BE2C (cell line): ENCODE results near the gene PPP4R2.
A peak's percentile ranks its signal among the peaks of the same experiment; 100 is the strongest.

Source experiments
- DNase-seq: peaks from one replicate; pipeline ENCODE4 v3.0.0-alpha.2; 2020
- H3K27me3 ChIP-seq: fragments of 250-450 bp; sonication (Bioruptor Pico); 2 replicates; pipeline ENCODE4 v1.5.1; 2020; ENCODE audit warnings: mild to moderate bottlenecking
- H3K36me3 ChIP-seq: fragments of 250-450 bp; sonication (Bioruptor Pico); 2 replicates; pipeline ENCODE4 v1.5.1; 2020; ENCODE audit warnings: mild to moderate bottlenecking
- H3K4me1 ChIP-seq: fragments of 250-450 bp; sonication (Bioruptor Pico); 2 replicates; pipeline ENCODE4 v1.5.1; 2020
- H3K4me3 ChIP-seq: 2 replicates; pipeline ENCODE4 v1.5.1; 2011; ENCODE audit warnings: low read depth, low read length
- H3K9me3 ChIP-seq: fragments of 250-450 bp; sonication (Bioruptor Pico); 2 replicates; pipeline ENCODE4 v1.5.1; 2020
- TF ChIP-seq, protein P1 (sequence below): IDR thresholded peaks from 2 replicates; pipeline ENCODE4 v1.5.1; 2012; ENCODE audit warnings: mild to moderate bottlenecking, low read depth, low read length

Gene PPP4R2

DNA sequence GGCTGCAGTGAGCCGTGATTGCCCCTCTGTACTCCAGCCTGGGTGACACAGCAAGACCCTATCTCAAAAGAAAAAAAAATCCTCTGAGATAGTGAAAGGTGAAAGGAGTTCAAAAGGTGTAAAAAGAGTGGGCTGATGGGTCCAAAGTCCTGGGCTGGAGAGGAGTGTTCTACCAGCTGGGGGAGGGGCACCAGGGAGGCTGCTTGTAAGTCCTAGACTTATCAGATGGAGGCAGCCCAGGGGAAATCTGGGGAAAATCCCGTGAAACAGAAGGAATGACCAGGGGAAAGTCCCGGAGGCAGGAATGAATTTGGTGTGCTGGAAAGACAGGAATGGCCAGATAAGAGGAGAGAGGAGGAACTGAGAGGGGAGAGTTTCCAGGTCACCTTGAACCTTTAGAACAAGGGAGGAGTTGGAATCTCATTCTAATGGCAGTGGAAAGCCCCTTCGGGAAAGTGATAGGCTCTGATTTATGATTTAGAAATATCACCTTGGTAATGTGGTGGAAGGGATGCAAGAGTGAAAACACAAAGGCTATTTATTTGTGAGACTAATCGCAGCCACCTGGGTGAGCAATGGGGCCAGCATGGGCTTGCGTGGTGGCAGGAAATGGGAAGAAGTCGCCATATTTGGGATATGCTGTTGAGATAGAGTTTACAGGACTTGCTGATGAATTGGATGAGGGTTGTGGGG is 23.4 kb upstream of the PPP4R2 start:
- Histone ChIP-seq H3K9me3 (no peaks in the 10 kb centered on the region), H3K36me3 (no peaks in the 10 kb centered on the region), H3K27me3 (no peaks in the 10 kb centered on the region), H3K4me3 (no peak overlapping the region), H3K4me1 (no peaks in the 10 kb centered on the region)
- TF ChIP-seq, protein P1, sequence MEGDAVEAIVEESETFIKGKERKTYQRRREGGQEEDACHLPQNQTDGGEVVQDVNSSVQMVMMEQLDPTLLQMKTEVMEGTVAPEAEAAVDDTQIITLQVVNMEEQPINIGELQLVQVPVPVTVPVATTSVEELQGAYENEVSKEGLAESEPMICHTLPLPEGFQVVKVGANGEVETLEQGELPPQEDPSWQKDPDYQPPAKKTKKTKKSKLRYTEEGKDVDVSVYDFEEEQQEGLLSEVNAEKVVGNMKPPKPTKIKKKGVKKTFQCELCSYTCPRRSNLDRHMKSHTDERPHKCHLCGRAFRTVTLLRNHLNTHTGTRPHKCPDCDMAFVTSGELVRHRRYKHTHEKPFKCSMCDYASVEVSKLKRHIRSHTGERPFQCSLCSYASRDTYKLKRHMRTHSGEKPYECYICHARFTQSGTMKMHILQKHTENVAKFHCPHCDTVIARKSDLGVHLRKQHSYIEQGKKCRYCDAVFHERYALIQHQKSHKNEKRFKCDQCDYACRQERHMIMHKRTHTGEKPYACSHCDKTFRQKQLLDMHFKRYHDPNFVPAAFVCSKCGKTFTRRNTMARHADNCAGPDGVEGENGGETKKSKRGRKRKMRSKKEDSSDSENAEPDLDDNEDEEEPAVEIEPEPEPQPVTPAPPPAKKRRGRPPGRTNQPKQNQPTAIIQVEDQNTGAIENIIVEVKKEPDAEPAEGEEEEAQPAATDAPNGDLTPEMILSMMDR: no peak
- no peak for DNase-seq

DNA sequence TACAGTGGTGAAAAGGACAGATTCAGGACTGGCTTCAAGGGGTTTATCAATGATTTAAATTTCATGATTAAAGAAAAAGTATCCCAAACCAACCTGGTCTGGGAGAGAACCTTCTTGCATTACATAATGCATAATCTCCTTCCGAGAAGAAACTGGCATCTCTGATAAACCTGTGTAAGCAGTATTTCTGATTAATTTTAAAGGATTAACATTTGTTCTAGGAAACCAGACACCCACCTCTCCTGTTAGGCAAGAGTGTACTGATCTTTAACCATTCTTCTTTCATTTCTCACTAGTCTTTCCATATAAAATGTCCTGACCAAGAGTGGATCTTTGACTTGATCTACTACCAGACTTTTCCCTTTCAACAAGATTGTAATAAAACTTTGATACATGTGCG is 22.8 kb upstream of the PPP4R2 start:
- no peaks in the 10 kb centered on the region for H3K4me1 ChIP-seq
- no peak for DNase-seq
- no peaks in the 10 kb centered on the region for H3K36me3 ChIP-seq

DNA sequence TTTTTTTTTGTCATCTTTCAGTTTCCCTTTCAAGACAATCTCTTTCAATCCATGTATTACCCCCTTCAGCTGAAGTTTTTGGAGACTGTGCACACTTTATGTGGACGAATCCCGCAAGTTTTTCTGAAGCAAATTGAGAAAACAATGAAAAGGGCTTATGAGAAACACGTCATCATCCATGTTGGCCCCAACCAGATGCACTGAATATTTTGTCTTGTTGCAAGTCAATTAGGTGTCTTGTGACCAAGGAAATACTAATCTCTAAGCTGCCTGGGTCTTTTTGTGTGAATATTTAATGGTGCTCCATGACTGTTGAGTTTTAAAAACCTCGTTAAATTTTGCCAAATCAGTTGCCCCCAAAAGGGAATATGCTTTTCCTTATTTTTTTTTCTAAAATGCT is 21.7 kb upstream of the PPP4R2 start:
- Histone ChIP-seq H3K4me3 (no peak overlapping the region), H3K27me3 (no peaks in the 10 kb centered on the region)
- TF ChIP-seq, protein P1: no peak

More for the DNA sequence above, 22.8 kb upstream of the PPP4R2 start:
- no peak overlapping the region for H3K4me3 ChIP-seq
- TF ChIP-seq, protein P1: no peak
- H3K27me3 ChIP-seq: no peaks in the 10 kb centered on the region
- no peaks in the 10 kb centered on the region for H3K9me3 ChIP-seq

DNA sequence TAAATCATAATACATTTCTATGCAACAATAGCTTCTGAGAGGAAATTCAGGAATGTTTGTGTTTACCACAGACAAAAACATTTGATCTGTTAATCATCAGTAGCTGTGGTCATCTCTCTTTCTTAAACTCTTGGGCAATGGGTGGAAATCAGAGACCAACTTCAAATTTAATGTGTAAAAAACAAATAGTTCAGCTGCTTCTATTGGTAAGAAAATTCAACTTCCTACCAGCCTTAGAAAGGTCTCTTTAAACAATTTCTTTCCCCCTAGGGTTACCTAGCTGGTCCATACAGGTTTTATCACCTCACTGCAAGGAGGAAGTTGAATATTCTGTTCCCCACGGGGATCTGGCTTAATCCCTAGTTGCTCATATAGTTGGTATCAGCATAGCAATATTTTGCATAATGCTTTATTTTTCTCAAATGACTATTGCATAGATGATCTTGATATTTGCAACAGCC is 20.3 kb upstream of the PPP4R2 start:
- no peak for DNase-seq
- Histone ChIP-seq H3K36me3 (no peaks in the 10 kb centered on the region), H3K4me1 (no peaks in the 10 kb centered on the region)

More for the DNA sequence above, 21.7 kb upstream of the PPP4R2 start:
- no peak for DNase-seq
- no peaks in the 10 kb centered on the region for H3K4me1 ChIP-seq
- no peaks in the 10 kb centered on the region for H3K9me3 ChIP-seq
- H3K36me3 ChIP-seq: no peaks in the 10 kb centered on the region

DNA sequence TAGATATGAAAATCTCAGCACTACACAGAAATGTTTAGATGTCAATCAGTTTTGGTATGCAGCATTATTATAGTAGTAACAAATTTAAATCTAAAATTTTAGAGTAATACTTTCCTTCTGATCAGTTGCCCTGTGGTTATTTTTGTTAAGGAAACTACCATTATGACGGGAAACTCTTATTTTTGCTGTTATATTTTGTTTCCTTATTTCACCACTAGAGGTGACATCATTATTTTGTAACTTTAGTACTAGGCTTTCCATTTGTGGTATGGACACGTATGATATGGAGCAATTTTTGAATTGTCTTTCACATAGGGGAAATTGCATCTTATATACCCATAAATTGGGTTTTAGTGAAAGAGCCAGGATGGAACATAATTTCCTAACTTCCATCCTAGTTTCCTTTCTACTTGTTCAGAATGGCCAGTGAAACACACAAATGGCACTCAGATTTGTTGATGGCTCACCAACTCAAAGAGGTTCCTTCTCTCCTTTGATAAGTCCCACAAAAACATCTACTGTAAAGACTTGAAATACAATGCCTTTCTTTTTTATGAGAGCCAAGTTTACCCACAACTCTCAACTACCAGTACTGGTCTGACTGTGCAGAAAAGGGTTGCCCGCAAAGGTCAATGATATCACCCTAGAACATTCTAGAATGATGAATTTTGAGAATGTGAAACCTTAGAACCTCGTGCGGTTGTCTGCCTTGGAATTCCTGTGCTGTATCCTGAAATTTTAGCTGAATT is 19.4 kb upstream of the PPP4R2 start:
- no peak for DNase-seq
- H3K4me1 ChIP-seq: no peaks in the 10 kb centered on the region
- no peaks in the 10 kb centered on the region for H3K36me3 ChIP-seq
- H3K27me3 ChIP-seq: no peaks in the 10 kb centered on the region
- TF ChIP-seq, protein P1: peak; percentile 18; the same call in 1 of the 2 replicates
- H3K9me3 ChIP-seq: no peaks in the 10 kb centered on the region
- no peak overlapping the region for H3K4me3 ChIP-seq

More for the DNA sequence above, 20.3 kb upstream of the PPP4R2 start:
- no peaks in the 10 kb centered on the region for H3K27me3 ChIP-seq
- H3K9me3 ChIP-seq: no peaks in the 10 kb centered on the region
- TF ChIP-seq, protein P1: no peak
- no peak overlapping the region for H3K4me3 ChIP-seq
